DOHH2 (cell line): ENCODE data around the gene KCNMA1.

Experiments
- H3F3A ChIP-seq: fragments of 200-600 bp; sonication (generic), shearing (Covaris generic); 2 replicates; pipeline ENCODE4 v1.6.0; 2016; ENCODE audit warnings: antibody characterized with exemption, mild to moderate bottlenecking; ENCODE audit not compliant: control insufficient read depth, insufficient read depth
- H3K27ac ChIP-seq: fragments of 200-600 bp; sonication (generic); 2 replicates; pipeline ENCODE4 v1.5.1; 2014; ENCODE audit warnings: low read depth, mild to moderate bottlenecking, low read length, moderate library complexity
- H3K27me3 ChIP-seq: fragments of 200-600 bp; sonication (generic); 2 replicates; pipeline ENCODE4 v1.6.1; 2014; ENCODE audit warnings: mild to moderate bottlenecking, low read length, mixed read lengths; ENCODE audit not compliant: control insufficient read depth
- H3K36me3 ChIP-seq: fragments of 200-600 bp; sonication (generic); 2 replicates; pipeline ENCODE4 v1.6.1; 2014; ENCODE audit warnings: mild to moderate bottlenecking, low read length, moderate library complexity, mixed read lengths; ENCODE audit not compliant: control insufficient read depth
- H3K4me1 ChIP-seq: fragments of 200-600 bp; sonication (generic); 2 replicates; pipeline ENCODE4 v1.6.1; 2014; ENCODE audit warnings: mild to moderate bottlenecking, low read length, mixed read lengths; ENCODE audit not compliant: control insufficient read depth
- H3K4me2 ChIP-seq: fragments of 200-600 bp; sonication (generic); 2 replicates; pipeline ENCODE4 v1.6.0; 2014; ENCODE audit warnings: mild to moderate bottlenecking, low read length, moderate library complexity
- H3K4me3 ChIP-seq: fragments of 200-600 bp; sonication (generic); 2 replicates; pipeline ENCODE4 v1.5.1; 2014; ENCODE audit warnings: mild to moderate bottlenecking, low read length, mixed read lengths
- H3K79me2 ChIP-seq: fragments of 200-600 bp; sonication (generic); 2 replicates; pipeline ENCODE4 v1.6.1; 2014; ENCODE audit warnings: mild to moderate bottlenecking, low read length, mixed read lengths; ENCODE audit not compliant: control insufficient read depth
- H3K9me2 ChIP-seq: fragments of 200-600 bp; sonication (generic); replicated peaks from 2 replicates; pipeline ENCODE4 v1.6.1; 2014; ENCODE audit warnings: mild to moderate bottlenecking, low read length, mixed read lengths; ENCODE audit not compliant: control insufficient read depth
- H3K9me3 ChIP-seq: fragments of 200-600 bp; sonication (generic); 2 replicates; pipeline ENCODE4 v1.6.1; 2014; ENCODE audit warnings: antibody characterized with exemption, low read length, mixed read lengths; ENCODE audit not compliant: control insufficient read depth, insufficient read depth
- H4K20me1 ChIP-seq: fragments of 200-600 bp; sonication (generic); 2 replicates; pipeline ENCODE4 v1.6.0; 2014; ENCODE audit warnings: low read depth, mild to moderate bottlenecking, antibody characterized with exemption, low read length, moderate library complexity; ENCODE audit not compliant: control insufficient read depth, insufficient read depth
- CTCF ChIP-seq: fragments of 200-600 bp; sonication (generic); IDR thresholded peaks from one replicate; pipeline ENCODE4 v1.5.1; 2014; ENCODE audit warnings: antibody characterized with exemption, mild to moderate bottlenecking, low read depth, low read length; ENCODE audit not compliant: poor library complexity, severe bottlenecking
- EZH2phosphoT487 ChIP-seq: fragments of 200-600 bp; sonication (generic); IDR thresholded peaks from 2 replicates; pipeline ENCODE4 v1.6.1; 2017; ENCODE audit warnings: borderline replicate concordance, mild to moderate bottlenecking, antibody characterized with exemption, low read length, moderate library complexity, mixed read lengths

Gene KCNMA1

GRCh38 chr10:76884673-76885275, 752.8 kb downstream of the KCNMA1 start:
- no peak overlapping the region for H3K4me2 ChIP-seq
- no peaks in the 10 kb centered on the region for H3F3A ChIP-seq
- H3K27ac ChIP-seq = no peak overlapping the region
- no peaks in the 10 kb centered on the region for H3K4me1 ChIP-seq
- H3K9me3 ChIP-seq = peaks cover 4% of the 10 kb centered on the region; the same call in 1 of the 2 replicates
- TF ChIP-seq CTCF (no peak), EZH2phosphoT487 (no peak)
- no peaks in the 10 kb centered on the region for H3K36me3 ChIP-seq
- no peaks in the 10 kb centered on the region for H3K79me2 ChIP-seq
- H4K20me1 ChIP-seq = no peaks in the 10 kb centered on the region
- no peak overlapping the region for H3K4me3 ChIP-seq
- no peaks in the 10 kb centered on the region for H3K9me2 ChIP-seq
- H3K27me3 ChIP-seq = no peaks in the 10 kb centered on the region

- H3K4me3 ChIP-seq = no peak overlapping the region
- no peak overlapping the region for H3K27ac ChIP-seq
- no peak overlapping the region for H3K4me2 ChIP-seq
- H3K27me3 ChIP-seq = no peaks in the 10 kb centered on the region
- no peaks in the 10 kb centered on the region for H4K20me1 ChIP-seq
- no peaks in the 10 kb centered on the region for H3K4me1 ChIP-seq
- no peaks in the 10 kb centered on the region for H3K36me3 ChIP-seq
- H3F3A ChIP-seq = no peaks in the 10 kb centered on the region
- TF ChIP-seq EZH2phosphoT487 = no peak
- no peak for TF ChIP-seq CTCF
- no peaks in the 10 kb centered on the region for H3K79me2 ChIP-seq
- no peaks in the 10 kb centered on the region for H3K9me2 ChIP-seq
- no peaks in the 10 kb centered on the region for H3K9me3 ChIP-seq
Measured at GRCh38 chr10:76883596-76883995, 754.0 kb downstream of the KCNMA1 start.

GRCh38 chr10:76882796-76883195, 754.8 kb downstream of the KCNMA1 start:
- no peaks in the 10 kb centered on the region for H3K27me3 ChIP-seq
- H3K79me2 ChIP-seq = no peaks in the 10 kb centered on the region
- no peaks in the 10 kb centered on the region for H3K9me3 ChIP-seq
- H4K20me1 ChIP-seq = no peaks in the 10 kb centered on the region
- H3K4me2 ChIP-seq = no peak overlapping the region
- no peaks in the 10 kb centered on the region for H3K36me3 ChIP-seq
- H3K27ac ChIP-seq = no peak overlapping the region
- H3K4me1 ChIP-seq = no peaks in the 10 kb centered on the region
- no peak overlapping the region for H3K4me3 ChIP-seq
- H3K9me2 ChIP-seq = no peaks in the 10 kb centered on the region
- no peak for TF ChIP-seq EZH2phosphoT487
- TF ChIP-seq CTCF = no peak
- H3F3A ChIP-seq = no peaks in the 10 kb centered on the region
